ENCODE data around the gene ECHDC3. TPM values are rescaled to one million over a fixed set of nuclear protein-coding genes. Genes with fewer than 3 reads are reported as not detected.
"Not testable (repeated sequence)": the region's sequence is repeated elsewhere in the genome, so short reads cannot be mapped to it uniquely, and the experiment has no call there.

ECHDC3 gene
- polyA plus RNA-seq (ENCODE audit: insufficient read length): 11.0 TPM
- long read RNA-seq, donor 1, transcript ECHDC3-201 (5 exons, 1,649 nt): major isoform, 28 of 28 reads
- long read RNA-seq, donor 1, partial matches to known transcripts: 0 of 28 reads
- long read RNA-seq, donor 1, other reads (novel, unspliced or antisense): 0 of 28 reads
- long read RNA-seq, donor 2, transcript ECHDC3-201 (5 exons, 1,649 nt): major isoform, 8 of 8 reads
- long read RNA-seq, donor 2, partial matches to known transcripts: 0 of 8 reads
- long read RNA-seq, donor 2, other reads (novel, unspliced or antisense): 0 of 8 reads
- long read RNA-seq, donor 3, transcript ECHDC3-201 (5 exons, 1,649 nt): major isoform, 5 of 5 reads
- long read RNA-seq, donor 3, partial matches to known transcripts: 0 of 5 reads
- long read RNA-seq, donor 3, other reads (novel, unspliced or antisense): 0 of 5 reads
- long read RNA-seq, donor 4: 0 reads
- long read RNA-seq, donor 5, transcript ECHDC3-201 (5 exons, 1,649 nt): major isoform, 23 of 24 reads
- long read RNA-seq, donor 5, partial matches to known transcripts: 0 of 24 reads
- long read RNA-seq, donor 5, other reads (novel, unspliced or antisense): 0 of 24 reads
- long read RNA-seq, donor 6, transcript ECHDC3-201 (5 exons, 1,649 nt): major isoform, 10 of 10 reads
- long read RNA-seq, donor 6, partial matches to known transcripts: 0 of 10 reads
- long read RNA-seq, donor 6, other reads (novel, unspliced or antisense): 0 of 10 reads
- long read RNA-seq, donor 7, transcript ECHDC3-201 (5 exons, 1,649 nt): major isoform, 9 of 9 reads
- long read RNA-seq, donor 7, partial matches to known transcripts: 0 of 9 reads
- long read RNA-seq, donor 7, other reads (novel, unspliced or antisense): 0 of 9 reads
- long read RNA-seq, donor 8, transcript ECHDC3-201 (5 exons, 1,649 nt): major isoform, 8 of 8 reads
- long read RNA-seq, donor 8, partial matches to known transcripts: 0 of 8 reads
- long read RNA-seq, donor 8, other reads (novel, unspliced or antisense): 0 of 8 reads

- DNase-seq: peak; percentile 35
Measured at GRCh38 chr10:11742009-11742778, at the start of gene ECHDC3. Gene ECHDC3, plus strand, starts transcription at chr10:11742382. Its CDS starts 195 bp downstream, at chr10:11742577.

- DNase-seq: no peak
Measured at GRCh38 chr10:11693376-11693775, 48.8 kb upstream of the ECHDC3 start.

GRCh38 chr10:11695779-11696178 is 46.4 kb upstream of the ECHDC3 start:
- DNase-seq: no peak

GRCh38 chr10:11697718-11698527 is 44.3 kb upstream of the ECHDC3 start:
- DNase-seq: no peak

GRCh38 chr10:11698691-11699549 is 43.3 kb upstream of the ECHDC3 start:
- DNase-seq: no peak

- DNase-seq: no peak
Measured at GRCh38 chr10:11699550-11700097, 42.6 kb upstream of the ECHDC3 start.

GRCh38 chr10:11700539-11700938 is 41.6 kb upstream of the ECHDC3 start:
- DNase-seq: no peak

- DNase-seq: no peak
Measured at GRCh38 chr10:11701451-11702095, 40.6 kb upstream of the ECHDC3 start.

GRCh38 chr10:11702264-11702663 is 39.9 kb upstream of the ECHDC3 start:
- no peak for DNase-seq

GRCh38 chr10:11704092-11704491 is 38.1 kb upstream of the ECHDC3 start:
- no peak for DNase-seq

- no peak for DNase-seq
Measured at GRCh38 chr10:11705722-11706121, 36.5 kb upstream of the ECHDC3 start.

GRCh38 chr10:11706895-11707567 is 35.2 kb upstream of the ECHDC3 start:
- DNase-seq: no peak

- DNase-seq: no peak
Measured at GRCh38 chr10:11707624-11708350, 34.4 kb upstream of the ECHDC3 start.

- DNase-seq: not testable (repeated sequence)
Measured at GRCh38 chr10:11708801-11709200, 33.4 kb upstream of the ECHDC3 start.

- DNase-seq: no peak
Measured at GRCh38 chr10:11712744-11713143, 29.4 kb upstream of the ECHDC3 start.

- DNase-seq: no peak
Measured at GRCh38 chr10:11713186-11713743, 28.9 kb upstream of the ECHDC3 start.

GRCh38 chr10:11713963-11714362 is 28.2 kb upstream of the ECHDC3 start:
- no peak for DNase-seq
